Lung (tissue), 12 donors: ENCODE measurements around the gene HINT3. TPM values are rescaled to one million over a fixed set of nuclear protein-coding genes. Genes with fewer than 3 reads are reported as not detected.
"Not testable (repeated sequence)": the region's sequence is repeated elsewhere in the genome, so short reads cannot be mapped to it uniquely, and the experiment has no call there.

Experiments
- ATAC-seq: fragments of 200-7000 bp; cut with Tn5 transposase; one replicate; pipeline ENCODE4 v1.9.1; 2020; ENCODE audit warnings: moderate number of reproducible peaks; ENCODE audit not compliant: insufficient read depth, low FRiP score
- DNase-seq, 3 donors: peaks; one replicate each; pipeline ENCODE4 v3.0.0-alpha.2; 2013 to 2017
- H3K27ac ChIP-seq, 2 donors: one replicate each; pipeline ENCODE4 v1.5.1; 2013; ENCODE audit warnings: mild to moderate bottlenecking in 2 of 2, moderate library complexity in 2 of 2, control low read depth in 1 of 2, inconsistent platforms in 1 of 2, low read depth in 1 of 2, low read length in 1 of 2
- H3K27me3 ChIP-seq, 3 donors: one replicate each; pipeline ENCODE4 v1.5.1; 2013; ENCODE audit warnings: low read length in 2 of 3; ENCODE audit not compliant: control insufficient read depth in 3 of 3, insufficient read depth in 3 of 3
- H3K36me3 ChIP-seq, 4 donors: one replicate each; pipeline ENCODE4 v1.5.1; 2013; ENCODE audit warnings: low read length in 4 of 4, mild to moderate bottlenecking in 1 of 4, moderate library complexity in 1 of 4; ENCODE audit not compliant: control insufficient read depth in 4 of 4, insufficient read depth in 4 of 4
- H3K4me1 ChIP-seq, 5 donors: one replicate each; pipeline ENCODE4 v1.5.1; 2013; ENCODE audit warnings: low read length in 5 of 5, mild to moderate bottlenecking in 2 of 5, moderate library complexity in 1 of 5; ENCODE audit not compliant: control insufficient read depth in 5 of 5, insufficient read depth in 5 of 5
- H3K4me3 ChIP-seq: one replicate; pipeline ENCODE4 v1.5.1; 2013; ENCODE audit warnings: mild to moderate bottlenecking, control low read depth, moderate library complexity
- H3K9ac ChIP-seq, 2 donors: one replicate each; pipeline ENCODE4 v1.5.1; 2013; ENCODE audit warnings: low read length in 2 of 2, control low read depth in 1 of 2; ENCODE audit not compliant: insufficient read depth in 1 of 2
- H3K9me3 ChIP-seq, 4 donors: one replicate each; pipeline ENCODE4 v1.5.1; 2013; ENCODE audit warnings: low read length in 3 of 4, mild to moderate bottlenecking in 1 of 4, moderate library complexity in 1 of 4; ENCODE audit not compliant: control insufficient read depth in 4 of 4, insufficient read depth in 3 of 4
- WGBS, 2 donors: extraction: QIAGEN DNeasy Blood & Tissue Kit; methylation state at CpG; one replicate each; pipeline ENCODE4 v1.1.7; 2013; 5-methylcytosine and 5-hydroxymethylcytosine counted together
- polyA plus RNA-seq, 2 donors: library from polyadenylated mRNA; stranded (reverse); fragments of 200-250 nt; gene quantifications; one replicate each; pipeline ENCODE4 v1.2.1, GENCODE V29; 2013
- total RNA-seq, 2 donors: library from RNA; depleted of rRNA in 1 of 2; stranded (reverse); fragments of >200 nt in 1 of 2; gene quantifications; one replicate each; pipeline ENCODE4 v1.2.1, GENCODE V29; 2014 to 2021
- TF ChIP-seq, protein P1 (sequence below): IDR thresholded peaks from 2 replicates; pipeline ENCODE4 v1.5.1; 2012; ENCODE audit warnings: mild to moderate bottlenecking; ENCODE audit errors: control extremely low read depth, extremely low read depth
- donor health status: control.
- donor health status: control.
- donor health status: Bipolar disorder and iron deficiency.
- donor health status: healthy.
- donor health status: DM: yes; HTN: yes; CAD: no.

HINT3 gene
- total and polyA plus RNA-seq, 4 donors, result 8.1 to 41.9 (median 20.8) TPM

DNA sequence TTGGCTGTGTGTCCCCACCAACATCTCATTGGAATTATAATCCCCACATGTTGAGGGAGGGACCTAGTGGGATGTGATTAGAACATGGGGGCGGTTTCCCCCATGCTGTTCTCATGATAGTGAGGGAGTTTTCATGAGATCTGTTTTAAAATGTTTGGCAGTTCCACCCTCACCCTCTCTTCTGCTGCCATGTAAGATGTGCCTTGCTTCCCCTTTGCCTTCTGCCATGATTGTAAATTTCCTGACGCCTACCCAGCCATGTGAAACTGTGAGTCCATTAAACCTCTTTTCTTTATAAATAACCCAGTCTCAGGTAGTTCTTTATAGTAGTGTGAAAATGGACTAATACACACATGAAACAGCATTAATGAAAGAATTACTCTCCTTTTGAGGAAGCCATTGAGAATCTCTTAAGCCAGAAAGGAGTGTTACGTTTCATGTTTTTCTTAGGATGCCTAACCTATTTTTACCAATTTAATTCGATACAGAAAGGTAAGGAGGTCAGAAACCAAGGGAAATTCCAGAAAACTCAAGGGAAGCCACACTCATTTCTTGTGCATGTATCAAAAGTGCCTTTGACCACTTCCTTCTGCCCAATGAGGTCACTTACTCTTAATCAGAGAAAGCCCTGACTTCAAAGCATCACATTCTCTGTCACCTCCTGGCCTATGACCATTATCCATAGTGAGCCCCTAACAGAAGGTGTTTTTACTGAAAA is 24.7 kb upstream of the HINT3 start:
- Histone ChIP-seq H3K9me3 (no peaks in the 10 kb centered on the region), H3K4me1 (no peaks in the 10 kb centered on the region), H3K27me3 (no peaks in the 10 kb centered on the region), H3K4me3 (no peak overlapping the region), H3K36me3 (peaks cover 0 to 11% (median 2%) of the 10 kb centered on the region in 4 donors), H3K27ac (no peak overlapping the region), H3K9ac (no peak overlapping the region)
- TF ChIP-seq, protein P1, sequence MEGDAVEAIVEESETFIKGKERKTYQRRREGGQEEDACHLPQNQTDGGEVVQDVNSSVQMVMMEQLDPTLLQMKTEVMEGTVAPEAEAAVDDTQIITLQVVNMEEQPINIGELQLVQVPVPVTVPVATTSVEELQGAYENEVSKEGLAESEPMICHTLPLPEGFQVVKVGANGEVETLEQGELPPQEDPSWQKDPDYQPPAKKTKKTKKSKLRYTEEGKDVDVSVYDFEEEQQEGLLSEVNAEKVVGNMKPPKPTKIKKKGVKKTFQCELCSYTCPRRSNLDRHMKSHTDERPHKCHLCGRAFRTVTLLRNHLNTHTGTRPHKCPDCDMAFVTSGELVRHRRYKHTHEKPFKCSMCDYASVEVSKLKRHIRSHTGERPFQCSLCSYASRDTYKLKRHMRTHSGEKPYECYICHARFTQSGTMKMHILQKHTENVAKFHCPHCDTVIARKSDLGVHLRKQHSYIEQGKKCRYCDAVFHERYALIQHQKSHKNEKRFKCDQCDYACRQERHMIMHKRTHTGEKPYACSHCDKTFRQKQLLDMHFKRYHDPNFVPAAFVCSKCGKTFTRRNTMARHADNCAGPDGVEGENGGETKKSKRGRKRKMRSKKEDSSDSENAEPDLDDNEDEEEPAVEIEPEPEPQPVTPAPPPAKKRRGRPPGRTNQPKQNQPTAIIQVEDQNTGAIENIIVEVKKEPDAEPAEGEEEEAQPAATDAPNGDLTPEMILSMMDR, result no peak
- ATAC-seq (no peak), DNase-seq (no peak)
- 82 to 95% methylated on average over 4 of the region's 4 CpGs for WGBS, 2 donors

GRCh38 chr6:125932451-125932795 is 24.1 kb upstream of the HINT3 start:
- Histone ChIP-seq H3K27me3 (no peaks in the 10 kb centered on the region), H3K36me3 (peaks cover 0 to 10% (median 2%) of the 10 kb centered on the region in 4 donors), H3K4me3 (no peak overlapping the region), H3K27ac (no peak overlapping the region), H3K9ac (no peak overlapping the region), H3K4me1 (no peaks in the 10 kb centered on the region), H3K9me3 (no peaks in the 10 kb centered on the region)
- DNase-seq (no peak), ATAC-seq (no peak)
- TF ChIP-seq, protein P1, result no peak

- H3K36me3 ChIP-seq, result not testable (repeated sequence)
- WGBS, 2 donors, result 77 to 91% methylated on average over 5 of the region's 5 CpGs
These were observed 21.1 kb upstream of the HINT3 start for GRCh38 chr6:125935520-125935919.

DNA sequence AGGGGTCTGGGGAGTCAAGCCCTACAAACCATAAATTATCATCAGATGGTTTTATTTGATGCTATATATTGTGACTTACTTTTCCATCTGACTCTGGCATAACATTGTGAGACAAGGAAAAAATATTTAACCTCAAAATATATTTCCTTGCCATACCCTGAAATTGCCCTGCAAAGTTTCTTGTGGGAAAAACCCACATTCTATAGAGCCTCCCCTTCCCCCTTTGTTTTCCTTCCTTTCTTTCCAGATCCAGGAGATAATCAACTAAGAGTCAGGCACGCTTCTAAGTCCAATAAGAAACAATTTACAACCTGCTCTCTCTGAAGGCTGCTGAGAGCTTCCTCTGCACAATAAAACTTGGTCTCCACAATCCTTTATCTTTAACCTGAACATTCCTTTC is 17.5 kb upstream of the HINT3 start:
- no peak overlapping the region for H3K27ac ChIP-seq
- no peak overlapping the region for H3K4me3 ChIP-seq
- H3K9ac ChIP-seq, result no peak overlapping the region
- no peaks in the 10 kb centered on the region for H3K27me3 ChIP-seq
- DNase-seq (no peak), ATAC-seq (no peak)
- no peaks in the 10 kb centered on the region for H3K36me3 ChIP-seq
- 63 to 66% methylated on average over 1 of the region's 1 CpG for WGBS, 2 donors
- peaks cover 0 to 7% (median 0%) of the 10 kb centered on the region in 5 donors for H3K4me1 ChIP-seq
- TF ChIP-seq, protein P1, result no peak
- no peaks in the 10 kb centered on the region for H3K9me3 ChIP-seq

More at GRCh38 chr6:125935520-125935919, 21.1 kb upstream of the HINT3 start:
- not testable (repeated sequence) for H3K27ac ChIP-seq, DNase-seq, H3K9ac ChIP-seq, H3K9me3 ChIP-seq, H3K4me1 ChIP-seq, ATAC-seq, H3K4me3 ChIP-seq, H3K27me3 ChIP-seq
